HG03575 (cell line): ENCODE measurements around the gene PDCD1LG2.
A peak's percentile ranks its signal among the peaks of the same experiment; 100 is the strongest.

Experiments
- ATAC-seq: cut with Tn5 transposase; IDR thresholded peaks from one replicate; pipeline ENCODE4 v1.9.1; 2021; ENCODE audit not compliant: unreplicated experiment, insufficient number of reproducible peaks, low FRiP score; ENCODE audit errors: extremely low read depth

The PDCD1LG2 gene

DNA sequence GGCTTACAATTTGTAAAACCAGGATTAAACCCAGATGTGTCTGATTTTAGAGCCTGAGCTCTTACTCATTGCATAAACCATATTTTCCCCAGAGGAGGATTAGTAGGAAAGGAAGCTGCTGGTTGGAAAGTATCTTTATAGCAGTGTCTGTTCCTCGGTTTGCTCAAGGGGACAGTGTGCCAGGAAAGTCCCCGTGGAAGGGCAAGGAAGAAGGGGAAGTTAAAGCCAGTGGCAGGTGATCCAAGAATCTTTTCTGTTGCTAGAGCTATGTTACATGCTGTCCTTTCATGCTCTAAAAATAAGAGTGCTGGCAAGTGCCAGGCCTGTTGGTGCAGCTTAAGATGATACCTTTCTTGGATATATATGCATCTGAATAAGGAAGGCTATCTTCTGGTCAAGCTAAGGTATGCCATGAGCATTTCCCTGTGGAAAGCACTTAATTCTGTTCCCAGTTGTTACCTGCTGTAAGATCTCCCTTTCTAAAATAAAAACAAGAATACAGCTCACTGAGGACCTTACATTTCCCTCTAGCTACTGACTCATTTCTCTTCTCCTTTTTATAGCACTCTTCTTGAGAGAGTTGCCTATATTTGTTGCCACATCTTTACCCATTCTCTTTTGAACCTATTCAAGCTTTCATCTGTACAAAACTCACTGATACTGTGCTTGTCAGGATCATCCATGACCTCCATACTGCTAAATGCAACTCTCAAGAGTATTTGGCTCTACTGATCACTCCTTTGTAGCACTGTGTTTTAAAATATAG, 8.0 kb downstream of the PDCD1LG2 start:
- ATAC-seq: no peak

DNA sequence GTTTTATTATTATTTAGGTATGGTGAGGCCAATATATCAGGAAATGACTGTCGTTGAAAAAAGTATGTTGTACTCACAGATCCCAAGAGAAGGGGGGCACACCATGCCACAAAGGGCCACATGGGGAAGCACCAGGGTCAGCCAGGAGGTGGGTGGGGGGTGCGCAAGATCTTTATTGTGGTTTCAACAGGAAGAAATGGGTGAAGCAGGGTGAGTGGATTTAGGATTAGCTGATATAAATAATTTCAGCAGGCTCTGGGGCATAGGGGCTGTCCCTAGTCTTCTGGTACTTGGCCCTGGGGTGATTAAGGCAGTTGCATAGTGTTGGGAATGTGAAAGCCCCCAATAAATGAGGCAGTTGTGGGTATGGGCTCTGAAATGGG, 8.6 kb downstream of the PDCD1LG2 start:
- ATAC-seq: no peak

DNA sequence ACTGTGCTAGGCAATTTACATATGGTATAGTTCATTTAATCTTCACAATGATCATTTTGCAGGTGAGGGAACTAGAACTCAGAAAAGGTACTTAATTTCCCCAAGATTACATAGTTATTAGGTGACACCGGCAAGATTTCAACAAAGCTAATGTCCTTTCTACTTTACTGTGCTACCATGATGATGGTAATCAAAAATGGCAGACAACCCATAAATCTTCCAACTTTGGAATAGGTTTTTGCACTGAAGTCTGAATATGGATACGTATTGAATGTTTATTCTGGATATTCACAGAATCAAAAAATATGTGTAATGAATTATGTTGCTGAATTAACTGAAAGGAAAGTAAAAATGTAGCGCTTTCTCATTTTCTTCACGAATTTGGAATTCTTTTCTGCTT, 13.8 kb downstream of the PDCD1LG2 start:
- no peak for ATAC-seq

DNA sequence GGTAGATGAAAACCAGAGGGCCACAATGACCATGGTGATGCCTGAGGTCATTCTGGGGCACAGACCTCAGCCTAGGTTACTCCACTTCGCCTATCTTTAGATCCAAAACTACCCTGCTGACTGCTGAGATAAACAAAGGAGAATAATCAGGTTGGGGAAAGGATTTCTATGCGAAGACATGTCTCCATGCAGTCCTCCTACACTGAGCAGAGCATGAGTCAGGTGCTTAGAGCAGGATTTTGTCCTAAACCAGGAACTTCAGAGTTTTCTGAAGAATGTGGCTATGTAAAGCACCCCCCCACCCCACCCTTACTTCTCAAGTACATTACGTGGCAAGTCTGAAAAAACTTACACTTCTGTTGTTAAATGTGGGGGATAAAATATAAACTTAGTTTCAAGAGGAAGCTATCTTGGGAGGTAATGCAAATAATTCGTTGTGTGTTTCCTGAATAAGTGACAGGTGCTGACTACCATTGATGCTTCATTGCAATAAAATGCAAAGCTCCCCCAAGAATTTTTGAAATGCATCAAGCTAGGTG, 19.4 kb downstream of the PDCD1LG2 start:
- ATAC-seq: peak; percentile 35

DNA sequence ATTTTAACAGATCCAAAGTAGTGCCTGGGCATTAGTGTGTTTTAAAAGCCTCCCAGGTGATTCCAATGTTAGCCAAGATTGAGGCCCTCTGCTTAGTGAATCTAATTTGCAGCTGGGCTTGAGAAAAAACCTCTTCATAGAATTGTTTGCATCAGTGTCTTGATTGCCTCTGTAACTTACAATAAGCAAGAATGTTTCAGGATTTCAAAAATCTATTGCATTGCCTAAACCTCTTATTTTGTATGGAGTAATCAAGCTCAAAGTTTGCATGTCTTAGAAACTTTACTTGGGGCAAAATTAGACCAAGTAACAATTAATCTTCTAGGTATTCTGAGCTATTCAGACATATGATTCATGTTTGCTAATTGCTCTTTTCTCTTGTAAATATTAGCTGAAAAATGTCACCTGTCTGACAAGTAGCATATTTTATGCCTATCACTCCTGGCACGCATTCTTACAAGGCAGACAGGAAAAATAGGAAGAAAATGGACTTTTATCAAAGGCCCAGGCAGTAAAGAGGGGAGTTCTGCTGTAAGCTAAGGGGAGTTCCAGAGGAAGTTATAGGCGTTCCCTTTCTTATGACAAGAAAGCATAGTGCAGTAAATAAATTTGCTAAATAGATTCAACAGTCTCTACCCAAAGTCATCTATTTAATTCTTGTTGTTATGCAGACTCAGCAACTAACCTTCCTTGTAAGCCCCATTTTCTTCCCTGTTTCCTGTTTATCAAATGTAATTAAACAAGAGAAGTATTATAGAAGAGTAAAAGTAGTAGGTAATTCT, 21.0 kb downstream of the PDCD1LG2 start:
- ATAC-seq: no peak

DNA sequence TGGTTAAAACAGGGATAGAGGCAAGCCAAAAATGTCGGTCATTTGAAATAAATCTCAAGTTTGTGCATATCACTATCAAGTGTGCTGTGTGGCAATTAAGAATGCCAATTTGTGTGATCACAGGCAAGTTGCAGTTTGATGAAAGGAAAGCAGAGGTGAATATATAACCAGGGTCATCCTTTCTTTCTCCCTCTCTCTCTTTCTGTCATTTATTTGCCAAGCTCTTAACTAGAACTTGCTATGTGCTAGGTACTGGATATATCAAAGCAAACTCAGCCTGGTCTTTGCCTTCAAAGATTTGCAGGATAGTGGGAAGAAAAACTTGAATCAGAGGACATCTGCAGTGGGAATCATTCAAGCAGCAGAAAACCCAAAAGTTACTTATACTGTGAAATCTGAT, 22.0 kb downstream of the PDCD1LG2 start:
- ATAC-seq: no peak

DNA sequence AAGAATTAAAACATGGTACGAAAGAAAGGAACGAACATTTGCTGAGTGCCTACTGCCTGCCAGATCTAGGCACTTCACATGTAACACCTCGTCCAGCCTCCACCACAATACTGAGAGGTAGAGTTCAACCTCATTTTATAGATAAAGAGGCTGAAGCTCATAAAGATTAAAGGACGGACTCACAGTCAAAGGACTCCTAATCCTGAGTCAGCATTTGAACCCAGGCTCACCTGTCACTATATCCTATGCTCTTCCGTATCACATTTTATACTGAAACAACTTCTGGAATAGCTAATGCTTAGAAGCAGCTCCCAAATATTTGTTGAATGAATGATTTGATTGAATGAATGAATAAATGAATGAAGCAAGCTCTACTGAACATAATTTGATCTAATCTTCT, 22.5 kb downstream of the PDCD1LG2 start:
- ATAC-seq: no peak

DNA sequence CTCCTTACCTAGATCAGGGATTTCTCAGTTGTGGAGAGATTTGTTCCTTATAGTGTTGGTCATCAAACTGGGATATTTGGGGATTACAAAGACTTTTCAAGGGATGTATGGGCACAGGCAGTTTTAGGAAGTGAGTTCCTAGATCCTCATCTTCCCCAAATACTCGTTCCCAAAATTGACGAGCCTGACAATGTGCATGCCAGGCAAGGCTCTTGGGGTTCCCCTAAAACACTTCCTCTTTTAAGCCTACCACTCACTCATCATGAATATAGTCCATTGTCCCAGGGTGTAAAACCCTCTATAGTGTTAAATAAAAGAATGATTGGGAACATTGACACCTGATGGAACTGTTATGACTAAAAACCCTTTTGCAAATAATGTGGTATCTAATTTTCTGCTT, 26.4 kb downstream of the PDCD1LG2 start:
- no peak for ATAC-seq

DNA sequence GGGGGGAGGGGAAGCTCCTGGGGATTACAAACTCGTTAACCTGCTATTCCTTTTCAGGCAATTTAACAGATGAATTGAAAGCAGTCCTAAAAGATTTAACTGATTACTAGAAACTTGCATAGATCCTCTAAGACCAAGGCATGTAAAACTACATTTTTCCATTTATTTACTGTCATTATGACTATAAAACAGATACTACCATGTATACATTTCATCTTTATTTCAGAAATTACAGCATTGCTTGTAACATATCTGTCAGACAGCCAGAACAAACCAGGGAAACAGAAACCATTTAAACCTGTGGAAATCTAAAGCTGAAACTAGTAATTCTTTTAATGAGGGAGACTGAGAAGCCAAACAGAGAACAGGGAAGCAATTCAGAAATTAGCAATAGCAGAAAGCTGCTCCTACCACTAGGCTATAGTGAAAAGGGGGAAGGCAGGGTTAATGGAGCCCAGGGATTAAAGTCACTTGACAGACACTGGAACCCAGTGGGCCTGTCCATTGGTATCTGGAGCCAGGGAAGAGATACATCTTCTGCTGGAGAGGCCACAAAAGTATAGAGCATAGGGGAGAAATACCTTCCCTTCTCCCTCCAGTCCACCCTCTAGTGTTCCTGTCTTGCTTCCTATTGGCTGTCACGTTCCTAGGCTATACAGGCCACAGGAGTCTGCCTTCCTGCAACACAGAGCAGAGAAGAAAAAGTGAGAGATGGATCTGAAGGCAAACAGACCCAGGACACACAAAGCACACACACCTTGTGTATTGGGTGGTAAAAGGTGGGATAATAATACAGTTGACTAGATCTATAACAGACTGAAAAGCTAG, 33.8 kb downstream of the PDCD1LG2 start:
- ATAC-seq: no peak

DNA sequence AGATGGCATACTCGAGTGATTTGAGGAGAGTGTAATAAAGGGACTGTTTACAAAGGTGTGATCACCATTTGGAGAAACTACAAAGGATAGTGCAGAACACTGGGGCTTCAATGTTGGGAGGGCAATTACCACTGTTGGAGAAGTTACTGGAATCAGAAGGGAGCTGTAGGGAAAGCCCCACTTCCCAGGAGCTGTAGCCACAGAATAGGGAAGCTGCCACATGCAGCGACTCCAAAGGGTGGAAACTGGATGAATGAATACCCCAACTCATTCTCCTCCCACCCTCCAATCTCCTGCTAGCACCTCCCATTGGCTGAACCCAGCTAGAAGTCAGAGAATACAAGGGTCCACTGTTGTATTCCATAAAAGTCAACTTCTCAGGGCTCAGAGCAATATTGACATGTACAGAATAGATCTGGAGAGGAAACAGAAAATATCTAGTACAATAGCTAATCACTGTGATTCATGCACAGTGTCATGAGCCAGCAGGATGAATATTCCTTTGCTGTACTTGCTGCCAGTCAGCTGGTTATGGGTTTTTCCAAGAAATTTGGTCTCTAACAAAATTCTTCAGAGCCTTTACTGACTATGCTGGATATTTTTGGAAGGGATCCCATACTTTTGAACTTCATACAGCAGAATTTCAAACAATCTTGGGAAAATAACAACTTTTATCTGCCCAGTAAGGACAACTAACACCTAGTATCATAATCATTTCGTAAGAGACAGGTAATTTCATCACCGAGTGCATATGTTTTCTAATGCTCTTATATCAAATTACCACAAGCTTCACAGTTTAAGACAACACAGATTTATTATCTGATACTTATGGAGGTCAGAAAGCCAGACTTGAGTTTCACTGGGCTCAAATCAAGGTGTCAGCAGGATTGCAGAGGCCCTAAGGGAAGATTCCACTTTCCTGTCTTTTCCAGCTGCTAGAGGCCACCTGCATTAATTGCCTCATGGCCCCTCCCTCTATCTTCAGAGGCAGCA, 39.6 kb downstream of the PDCD1LG2 start:
- no peak for ATAC-seq

DNA sequence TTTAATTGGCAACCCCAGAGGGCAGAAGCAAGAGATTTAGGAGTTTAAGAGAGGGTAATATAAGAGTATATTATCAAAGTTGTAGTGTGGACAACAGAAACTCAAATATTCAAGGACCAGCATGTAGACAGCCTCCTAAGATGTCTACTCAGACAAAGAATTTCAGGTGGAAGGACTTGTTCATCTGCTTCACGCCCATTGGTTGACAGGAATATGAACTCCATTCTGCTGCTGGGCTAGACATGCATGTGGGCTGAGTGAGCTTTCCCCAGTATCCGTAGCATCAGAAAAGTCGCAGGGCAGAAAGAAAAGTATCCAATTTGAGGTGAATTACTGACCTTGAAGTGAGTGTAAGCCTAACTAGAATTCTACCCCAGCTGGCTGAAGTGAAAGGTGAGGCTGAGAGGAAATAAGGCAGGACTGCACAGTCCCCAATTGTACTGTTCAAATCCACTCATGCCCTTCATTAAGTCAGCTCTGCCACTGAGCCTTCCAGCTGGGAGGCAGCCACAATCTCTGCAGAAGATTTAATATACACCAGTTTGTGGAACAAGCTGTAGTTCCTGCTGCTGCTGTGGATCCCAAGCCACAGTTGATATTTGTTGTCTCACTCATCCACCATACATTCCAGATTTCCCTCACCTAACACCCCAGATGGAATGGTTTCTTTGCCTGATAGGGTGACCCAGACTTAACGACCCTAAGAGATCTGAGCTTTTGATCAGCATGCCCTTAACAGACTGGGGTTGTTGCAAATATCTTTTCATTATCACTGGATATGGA, 41.2 kb downstream of the PDCD1LG2 start:
- no peak for ATAC-seq

DNA sequence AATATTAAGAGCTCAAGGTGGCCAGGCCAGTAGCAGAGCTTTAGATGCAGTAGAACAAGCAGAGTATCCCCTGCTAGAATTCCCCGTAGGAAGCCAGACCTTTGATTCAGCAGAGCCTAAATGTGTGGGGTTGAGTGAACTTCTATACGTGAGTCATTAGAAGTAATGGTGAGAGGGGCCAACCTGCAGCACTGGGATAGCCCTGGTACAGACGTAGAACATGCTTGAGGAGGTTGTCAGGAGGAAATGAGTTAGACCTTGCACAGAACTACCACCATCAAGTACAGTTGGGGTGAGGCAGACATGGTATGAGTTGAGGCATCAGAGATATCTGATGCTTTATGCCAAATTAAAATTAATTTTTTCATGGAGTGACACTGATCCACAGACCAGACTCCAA, 42.0 kb downstream of the PDCD1LG2 start:
- no peak for ATAC-seq

DNA sequence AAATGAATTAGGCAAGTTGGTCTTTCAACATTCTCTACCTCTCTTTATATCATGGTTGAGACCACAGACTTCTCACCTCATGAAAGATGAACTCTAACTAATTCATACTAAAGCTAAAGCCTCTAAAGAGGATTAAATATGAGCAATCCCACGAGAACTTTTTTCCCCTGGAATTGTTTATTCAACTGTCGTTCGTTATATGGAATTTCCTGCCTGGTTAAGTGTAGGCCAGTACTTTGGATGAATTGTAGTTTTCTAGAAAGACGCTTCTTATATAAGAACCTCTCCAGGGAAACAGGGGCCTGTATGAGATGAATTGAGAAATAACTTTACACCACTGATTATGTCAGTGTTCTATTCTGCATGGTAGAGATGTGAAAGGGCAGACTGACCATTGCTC, 42.9 kb downstream of the PDCD1LG2 start:
- ATAC-seq: no peak

DNA sequence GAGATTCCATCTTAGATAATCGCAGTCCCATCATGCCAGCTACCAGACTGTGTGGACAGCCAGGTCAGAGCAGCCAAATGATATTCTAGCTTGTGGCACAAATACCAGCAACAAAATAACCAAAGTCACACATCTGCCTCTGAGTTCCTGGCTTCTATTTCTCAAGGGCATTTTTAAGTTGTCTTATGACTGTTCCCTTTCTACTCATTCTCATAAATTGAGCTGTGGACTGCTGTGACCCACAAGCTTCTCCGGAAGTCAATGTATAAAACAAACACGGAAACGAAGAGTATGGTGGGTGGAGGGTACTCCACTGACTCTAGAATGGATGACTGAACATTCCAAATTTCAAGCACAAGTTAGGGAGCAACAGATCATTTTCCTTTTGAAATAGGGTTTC, 43.9 kb downstream of the PDCD1LG2 start:
- ATAC-seq: no peak

DNA sequence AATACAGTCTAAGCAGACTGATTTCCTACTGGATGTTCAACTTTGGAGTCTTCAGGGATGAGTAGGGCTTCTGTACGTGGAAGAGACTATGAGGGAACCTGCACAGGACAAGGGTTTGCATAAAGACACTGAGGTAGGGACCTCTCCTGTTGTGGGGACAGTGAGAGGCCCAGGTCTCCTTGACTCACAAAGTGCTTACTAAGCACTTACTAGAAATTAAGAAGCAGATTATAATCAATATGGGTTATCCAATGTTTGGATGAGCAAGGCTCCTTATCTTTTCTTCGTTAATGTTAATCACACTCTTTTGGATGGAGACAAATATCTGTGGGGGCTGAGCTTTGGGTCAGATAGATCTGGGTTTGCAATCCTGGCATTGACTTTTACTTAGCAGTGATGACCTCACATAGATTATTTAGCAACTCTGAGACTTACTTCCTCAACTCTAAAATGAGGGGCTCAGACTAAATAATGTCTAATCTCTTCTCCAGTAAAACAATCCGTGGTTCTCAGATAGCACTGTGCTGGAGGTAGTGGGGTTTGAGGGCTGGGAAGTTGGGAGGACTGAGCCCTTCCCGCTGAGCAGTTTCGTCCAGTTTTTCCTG, 45.9 kb downstream of the PDCD1LG2 start:
- no peak for ATAC-seq

DNA sequence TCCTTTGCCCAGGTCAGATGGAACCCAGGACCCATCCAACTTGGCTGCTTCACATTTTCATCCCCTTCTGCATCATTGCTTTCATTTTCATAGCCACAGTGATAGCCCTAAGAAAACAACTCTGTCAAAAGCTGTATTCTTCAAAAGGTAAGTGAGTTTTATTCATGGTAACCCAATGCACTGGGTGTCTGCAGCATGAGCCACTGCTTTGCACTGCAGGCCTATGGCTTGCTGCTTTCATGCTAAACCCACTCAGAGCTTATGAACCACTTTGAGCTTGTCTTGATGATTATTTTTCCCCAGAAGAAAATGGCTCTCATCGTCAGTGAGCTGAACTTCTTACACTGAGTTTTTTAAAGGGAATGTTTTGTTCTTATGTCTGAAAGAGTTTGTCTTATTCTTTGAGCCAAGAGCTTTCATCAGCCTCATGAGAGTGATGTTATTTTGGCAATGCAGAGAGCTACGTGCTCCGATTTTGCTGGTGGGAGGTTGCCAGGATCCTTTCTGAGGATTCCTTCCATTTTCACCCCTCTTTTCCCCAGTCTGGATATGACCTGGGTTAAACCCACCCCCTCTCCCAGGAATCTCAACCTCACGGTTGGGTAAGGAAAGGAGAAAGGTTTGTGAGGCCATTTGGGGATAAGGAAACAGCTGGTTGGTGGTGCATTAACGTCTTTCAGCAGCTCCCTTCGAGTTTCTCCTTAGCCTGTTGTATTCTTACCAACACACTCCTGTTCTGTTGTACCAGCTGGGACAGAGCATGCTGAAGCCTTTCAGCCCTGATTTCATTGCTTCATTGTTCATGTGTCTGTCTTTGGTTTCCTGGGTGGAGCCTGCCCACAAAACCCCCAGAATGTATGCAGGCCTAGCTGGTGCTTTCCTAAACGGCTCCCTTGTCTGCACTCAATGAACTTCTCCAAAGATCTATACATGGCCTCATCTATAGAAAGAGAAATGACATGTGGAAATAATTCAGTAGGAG, 47.6 kb downstream of the PDCD1LG2 start:
- ATAC-seq: no peak
